ENCODE data around the gene CHRNA3. TPM values are rescaled to one million over a fixed set of nuclear protein-coding genes. Genes with fewer than 3 reads are reported as not detected.

CHRNA3 gene
- total and polyA plus RNA-seq, 7 donors = 0.01 to 0.17 (median 0.05) TPM; not detected in 3

DNA sequence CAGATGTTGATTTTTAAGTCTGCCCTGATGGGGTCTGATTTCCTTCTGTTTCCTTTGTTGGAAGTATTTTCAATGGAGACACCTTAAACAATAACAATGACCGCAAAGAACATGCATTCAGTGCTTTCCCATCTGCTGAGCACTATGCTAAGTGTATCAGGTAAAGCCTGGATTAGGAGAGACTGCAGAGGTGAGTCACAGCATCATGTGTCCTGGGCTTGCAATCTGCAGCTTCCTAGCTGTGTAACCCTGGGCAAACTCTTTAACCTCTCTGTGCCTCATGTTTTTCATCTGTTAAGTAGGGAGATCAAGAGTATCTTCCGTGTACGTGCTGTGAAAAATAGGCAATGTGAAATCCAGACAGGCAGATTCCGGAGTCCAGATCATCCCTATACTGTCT is 33.5 kb upstream of the CHRNA3 start:
- no peak overlapping the region for H3K27ac ChIP-seq
- intact Hi-C loops (cut with DNase I) = no loop called here
- no peak overlapping the region for H3K4me3 ChIP-seq
- DNase-seq (no peak), ATAC-seq (no peak)
- H3K4me1 ChIP-seq = no peaks in the 10 kb centered on the region
- 84 to 91% (median 88%) methylated on average over 4 of the region's 4 CpGs for WGBS, 3 donors
- TF ChIP-seq, protein P1, sequence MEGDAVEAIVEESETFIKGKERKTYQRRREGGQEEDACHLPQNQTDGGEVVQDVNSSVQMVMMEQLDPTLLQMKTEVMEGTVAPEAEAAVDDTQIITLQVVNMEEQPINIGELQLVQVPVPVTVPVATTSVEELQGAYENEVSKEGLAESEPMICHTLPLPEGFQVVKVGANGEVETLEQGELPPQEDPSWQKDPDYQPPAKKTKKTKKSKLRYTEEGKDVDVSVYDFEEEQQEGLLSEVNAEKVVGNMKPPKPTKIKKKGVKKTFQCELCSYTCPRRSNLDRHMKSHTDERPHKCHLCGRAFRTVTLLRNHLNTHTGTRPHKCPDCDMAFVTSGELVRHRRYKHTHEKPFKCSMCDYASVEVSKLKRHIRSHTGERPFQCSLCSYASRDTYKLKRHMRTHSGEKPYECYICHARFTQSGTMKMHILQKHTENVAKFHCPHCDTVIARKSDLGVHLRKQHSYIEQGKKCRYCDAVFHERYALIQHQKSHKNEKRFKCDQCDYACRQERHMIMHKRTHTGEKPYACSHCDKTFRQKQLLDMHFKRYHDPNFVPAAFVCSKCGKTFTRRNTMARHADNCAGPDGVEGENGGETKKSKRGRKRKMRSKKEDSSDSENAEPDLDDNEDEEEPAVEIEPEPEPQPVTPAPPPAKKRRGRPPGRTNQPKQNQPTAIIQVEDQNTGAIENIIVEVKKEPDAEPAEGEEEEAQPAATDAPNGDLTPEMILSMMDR (IDR thresholded peaks at IDR 0.05) = no peak
- no peaks in the 10 kb centered on the region for H3K9me3 ChIP-seq
- H3K27me3 ChIP-seq (ENCODE audit: insufficient read depth in 3 of 3, low read length in 2 of 3) = no peaks in the 10 kb centered on the region
- no peaks in the 10 kb centered on the region for H3K36me3 ChIP-seq (ENCODE audit: insufficient read depth in 1 of 2, low read depth in 1 of 2)

DNA sequence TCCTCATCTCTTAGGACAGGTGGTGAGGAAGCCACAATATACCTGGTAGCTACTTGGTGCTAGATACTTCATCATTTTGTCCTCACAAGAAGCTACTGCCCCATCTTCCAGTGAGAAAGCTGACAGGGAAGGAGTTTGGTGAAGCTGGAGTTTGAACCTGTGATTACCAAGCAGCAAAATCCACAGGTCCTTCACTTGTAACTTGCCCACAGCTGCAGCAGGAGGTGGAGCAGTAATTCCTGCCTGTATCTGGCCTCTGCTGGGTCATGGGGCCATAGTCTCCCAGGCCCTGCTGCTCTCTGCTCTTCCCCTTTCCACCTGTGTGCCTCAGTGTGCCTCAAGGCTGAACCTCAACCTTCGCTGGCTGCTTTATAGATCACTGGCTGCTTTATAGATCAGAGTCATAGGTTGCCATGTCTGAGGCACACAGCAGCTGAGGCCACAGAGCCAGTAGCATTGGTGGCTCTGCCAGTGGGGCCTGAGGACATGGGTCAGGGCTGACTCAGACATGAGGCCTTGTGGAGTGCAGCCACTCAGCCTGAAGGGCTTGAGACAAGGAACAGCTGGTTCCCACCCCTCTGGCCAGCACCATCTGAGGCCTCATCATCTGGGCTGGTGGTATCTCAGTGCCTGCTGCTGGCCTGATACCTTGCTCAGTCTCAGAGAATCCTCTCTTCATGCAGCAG is 31.3 kb upstream of the CHRNA3 start:
- H3K36me3 ChIP-seq (ENCODE audit: insufficient read depth in 1 of 2, low read depth in 1 of 2) = no peaks in the 10 kb centered on the region
- ATAC-seq (no peak), DNase-seq (no peak)
- 92 to 100% (median 100%) methylated on average over 1 of the region's 1 CpG for WGBS, 3 donors
- intact Hi-C loops (cut with DNase I) = no loop called here
- no peak overlapping the region for H3K27ac ChIP-seq
- H3K4me1 ChIP-seq = no peaks in the 10 kb centered on the region
- no peak overlapping the region for H3K4me3 ChIP-seq
- no peaks in the 10 kb centered on the region for H3K27me3 ChIP-seq (ENCODE audit: insufficient read depth in 3 of 3, low read length in 2 of 3)
- TF ChIP-seq, protein P1 (IDR thresholded peaks at IDR 0.05) = no peak
- H3K9me3 ChIP-seq = no peaks in the 10 kb centered on the region

DNA sequence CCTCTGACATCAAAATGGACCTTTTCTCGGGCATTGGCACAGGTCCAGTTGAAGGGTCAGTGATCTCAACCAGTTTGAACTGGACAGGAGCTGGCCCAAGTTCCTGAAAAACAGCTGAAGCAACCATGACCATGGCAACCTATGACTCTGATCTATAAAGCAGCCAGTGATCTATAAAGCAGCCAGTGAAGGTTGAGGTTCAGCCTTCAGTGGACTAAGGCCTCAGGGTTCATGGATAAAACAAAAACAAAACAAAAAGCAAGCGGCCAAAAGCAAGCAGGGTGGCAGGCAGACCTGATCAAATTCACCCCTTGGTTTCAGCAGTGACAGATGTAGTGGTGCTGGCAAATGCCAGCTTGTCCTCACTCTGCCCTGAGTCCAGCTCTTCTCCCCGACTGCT is 30.2 kb upstream of the CHRNA3 start:
- intact Hi-C loops (cut with DNase I) = no loop called here

DNA sequence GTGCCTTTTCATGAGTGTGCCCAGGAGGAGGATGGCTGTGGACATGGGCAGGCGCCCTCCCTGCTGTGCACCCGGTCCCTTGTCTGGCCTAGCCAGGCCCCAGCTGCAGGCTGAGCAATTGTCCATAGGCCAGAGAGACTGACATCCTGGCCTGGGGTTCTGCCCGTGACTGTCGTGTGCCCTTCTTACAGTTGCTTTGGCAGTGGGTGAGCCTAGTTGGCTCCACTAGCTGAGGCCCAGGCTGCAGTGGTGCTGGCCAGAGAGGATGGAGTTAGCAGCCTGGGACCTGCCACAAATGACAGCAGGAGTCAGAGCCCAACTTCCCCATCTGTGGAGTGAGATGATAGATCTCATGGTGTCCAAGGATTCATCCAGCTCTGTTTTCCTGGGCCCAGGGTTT is 29.2 kb upstream of the CHRNA3 start:
- DNase-seq (no peak), ATAC-seq (peak; percentile 47 to 68 (median 56))

More for the DNA sequence above, 30.2 kb upstream of the CHRNA3 start:
- Histone ChIP-seq H3K4me1 (no peaks in the 10 kb centered on the region), H3K36me3 (ENCODE audit: insufficient read depth in 1 of 2, low read depth in 1 of 2) (no peaks in the 10 kb centered on the region), H3K4me3 (no peak overlapping the region), H3K27me3 (ENCODE audit: insufficient read depth in 3 of 3, low read length in 2 of 3) (no peaks in the 10 kb centered on the region), H3K27ac (no peak overlapping the region), H3K9me3 (no peaks in the 10 kb centered on the region)
- TF ChIP-seq, protein P1 (IDR thresholded peaks at IDR 0.05) = no peak
- 20 to 40% (median 23%) methylated on average over 3 of the region's 3 CpGs for WGBS, 3 donors
- DNase-seq = no peak
- peak in 1 of 4 donors; percentile 59 for ATAC-seq

More for the DNA sequence above, 29.2 kb upstream of the CHRNA3 start:
- Histone ChIP-seq H3K4me1 (no peaks in the 10 kb centered on the region), H3K27ac (no peak overlapping the region), H3K36me3 (ENCODE audit: insufficient read depth in 1 of 2, low read depth in 1 of 2) (no peaks in the 10 kb centered on the region), H3K4me3 (no peak overlapping the region), H3K9me3 (no peaks in the 10 kb centered on the region), H3K27me3 (ENCODE audit: insufficient read depth in 3 of 3, low read length in 2 of 3) (no peaks in the 10 kb centered on the region)
- intact Hi-C loops (cut with DNase I) = no loop called here
- TF ChIP-seq, protein P1 (IDR thresholded peaks at IDR 0.05) = no peak
- 19 to 42% (median 41%) methylated on average over 4 of the region's 4 CpGs for whole genome bisulfite sequencing, 3 donors
